Ovary (tissue), 9 donors: Measurements from ENCODE around the gene SSC5D. TPM values are rescaled to one million over a fixed set of nuclear protein-coding genes. Genes with fewer than 3 reads are reported as not detected.

ENCODE experiments used
- DNase-seq, 5 donors: peaks; one replicate each; pipeline ENCODE4 v3.0.0-alpha.2; 2019 to 2020
- H3K27ac ChIP-seq, 2 donors: fragments of 200-600 bp; one replicate each; pipeline versions ENCODE4 v1.5.1 to v1.8.0; 2019 to 2022
- H3K27me3 ChIP-seq: fragments of 200-600 bp; one replicate; pipeline ENCODE4 v1.8.0; 2022
- H3K36me3 ChIP-seq: fragments of 200-600 bp; sonication (generic); one replicate; pipeline ENCODE4 v1.5.1; 2019
- H3K4me1 ChIP-seq: one replicate; pipeline ENCODE4 v1.8.1; 2013; ENCODE audit warnings: mild to moderate bottlenecking, moderate library complexity; ENCODE audit not compliant: insufficient read depth
- H3K4me3 ChIP-seq: fragments of 200-600 bp; sonication (generic); one replicate; pipeline ENCODE4 v1.5.1; 2017
- H3K9me3 ChIP-seq, 2 donors: fragments of 200-600 bp in 1 of 2; sonication (generic) in 1 of 2; one replicate each; pipeline versions ENCODE4 v1.5.1 to v1.8.1; 2013 to 2019; ENCODE audit warnings: mild to moderate bottlenecking in 1 of 2, moderate library complexity in 1 of 2
- EP300 ChIP-seq: sonication (generic); formaldehyde crosslinking; IDR thresholded peaks from one replicate; pipeline ENCODE4 v1.6.1; 2017; ENCODE audit warnings: antibody characterized with exemption
- POLR2A ChIP-seq: fragments of 450-650 bp; IDR thresholded peaks from one replicate; pipeline ENCODE4 v1.6.1; 2017; ENCODE audit warnings: antibody characterized with exemption, mild to moderate bottlenecking, moderate library complexity
- WGBS, 3 donors: extraction: QIAGEN DNeasy Blood & Tissue Kit in 1 of 3; methylation state at CpG; one replicate each; pipeline versions ENCODE4 v1.1.5 to v1.1.7; 2013 to 2017; 5-methylcytosine and 5-hydroxymethylcytosine counted together
- intact Hi-C, 4 donors: fragments of 100-400 bp; cut with DNase I; formaldehyde crosslinking; loops; one replicate each; pipeline versions ENCODE4 v1.11.0 to v1.15.1; 2022 to 2023
- polyA plus RNA-seq, 2 donors: library from polyadenylated mRNA; stranded (reverse); fragments of 200-250 nt in 1 of 2; fragments of 350-450 nt in 1 of 2; fragmentation: Illumina TruSeq in 1 of 2; extraction: RNeasy Lipid Tissue Mini Kit (QIAGEN cat#74804) in 1 of 2; gene quantifications; one replicate each; pipeline ENCODE4 v1.2.3, GENCODE V29; 2013 to 2014
- total RNA-seq, 7 donors: library from RNA; depleted of rRNA in 2 of 7; stranded (reverse); fragments of >200 nt in 2 of 7; fragmentation: NEBNext Ultra II Directional in 3 of 7; extraction: Animal tissue kit (Norgen Biotek cat#: 25700) in 3 of 7; gene quantifications; one replicate each; pipeline versions ENCODE4 v1.1.0 to v1.2.4, GENCODE V29; 2016 to 2023
- TF ChIP-seq, protein P1 (sequence below), 3 donors: fragments of 450-650 bp in 2 of 3; fragments of 200-600 bp in 1 of 3; IDR thresholded peaks; one replicate each; pipeline versions ENCODE4 v1.5.1 to v1.8.0; 2016 to 2022; ENCODE audit warnings: antibody characterized with exemption in 3 of 3, mild to moderate bottlenecking in 1 of 3
- donor health status: DM: no; HTN: no; CAD: no; lungs with moderate emphysema.
- donor health status: DM: no; HTN: no; CAD: no.
- donor health status: Bipolar disorder and iron deficiency.
- donor health status: DM: yes; HTN: yes; CAD: no.
- donor health status: DM: no; HTN: no; CAD: no.
- donor health status: DM: yes; HTN: yes; CAD: no.

Gene SSC5D
- total and polyA plus RNA-seq, 9 donors: 5.7 to 29.7 (median 12.4) TPM

DNA sequence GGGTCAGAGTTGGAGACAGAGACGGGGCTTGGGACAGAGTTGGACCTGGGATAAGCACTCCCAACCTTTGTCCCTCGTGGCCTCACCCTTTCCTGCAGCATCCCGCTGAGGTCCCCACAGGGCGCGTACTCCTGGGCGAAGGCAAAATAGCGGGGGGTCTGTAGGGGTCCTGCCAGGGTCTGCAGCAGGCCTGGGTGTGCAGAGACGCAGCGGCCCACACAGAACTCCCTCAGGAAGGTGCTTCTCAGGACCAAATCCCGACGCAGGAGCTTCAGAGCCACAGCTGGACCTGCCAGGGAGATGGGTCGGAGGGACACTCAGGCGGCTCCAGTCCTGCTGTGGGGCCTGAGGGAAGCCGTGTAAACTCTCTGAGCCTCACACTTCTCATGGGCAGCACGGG is 55.8 kb downstream of the SSC5D start:
- Histone ChIP-seq H3K4me1 (no peaks in the 10 kb centered on the region), H3K36me3 (no peaks in the 10 kb centered on the region), H3K27me3 (no peaks in the 10 kb centered on the region), H3K9me3 (no peaks in the 10 kb centered on the region), H3K4me3 (no peak overlapping the region), H3K27ac (no peak overlapping the region)
- DNase-seq: no peak
- intact Hi-C loops: no loop called here
- TF ChIP-seq, protein P1, sequence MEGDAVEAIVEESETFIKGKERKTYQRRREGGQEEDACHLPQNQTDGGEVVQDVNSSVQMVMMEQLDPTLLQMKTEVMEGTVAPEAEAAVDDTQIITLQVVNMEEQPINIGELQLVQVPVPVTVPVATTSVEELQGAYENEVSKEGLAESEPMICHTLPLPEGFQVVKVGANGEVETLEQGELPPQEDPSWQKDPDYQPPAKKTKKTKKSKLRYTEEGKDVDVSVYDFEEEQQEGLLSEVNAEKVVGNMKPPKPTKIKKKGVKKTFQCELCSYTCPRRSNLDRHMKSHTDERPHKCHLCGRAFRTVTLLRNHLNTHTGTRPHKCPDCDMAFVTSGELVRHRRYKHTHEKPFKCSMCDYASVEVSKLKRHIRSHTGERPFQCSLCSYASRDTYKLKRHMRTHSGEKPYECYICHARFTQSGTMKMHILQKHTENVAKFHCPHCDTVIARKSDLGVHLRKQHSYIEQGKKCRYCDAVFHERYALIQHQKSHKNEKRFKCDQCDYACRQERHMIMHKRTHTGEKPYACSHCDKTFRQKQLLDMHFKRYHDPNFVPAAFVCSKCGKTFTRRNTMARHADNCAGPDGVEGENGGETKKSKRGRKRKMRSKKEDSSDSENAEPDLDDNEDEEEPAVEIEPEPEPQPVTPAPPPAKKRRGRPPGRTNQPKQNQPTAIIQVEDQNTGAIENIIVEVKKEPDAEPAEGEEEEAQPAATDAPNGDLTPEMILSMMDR (IDR thresholded peaks at IDR 0.05): no peak
- TF ChIP-seq POLR2A (no peak), EP300 (no peak)
- 78 to 82% (median 79%) methylated on average over 15 of the region's 15 CpGs for WGBS, 3 donors

- WGBS, 3 donors: 56 to 64% (median 59%) methylated on average over 19 to 23 of the region's 23 CpGs
- no peaks in the 10 kb centered on the region for H3K27me3 ChIP-seq
Observed at GRCh38 chr19:55544776-55545439, 56.7 kb downstream of the SSC5D start.

GRCh38 chr19:55545443-55545842 is 57.2 kb downstream of the SSC5D start, which contains the start of gene SBK3:
Gene SBK3 (minus strand): TSS chr19:55545543. CDS start chr19:55545543, 0 bp downstream.
- Histone ChIP-seq H3K36me3 (no peaks in the 10 kb centered on the region), H3K27me3 (no peaks in the 10 kb centered on the region), H3K27ac (no peak within 1 kb of the TSS), H3K4me3 (no peak within 1 kb of the TSS), H3K9me3 (no peaks in the 10 kb centered on the region), H3K4me1 (no peaks in the 10 kb centered on the region)
- 75 to 81% (median 78%) methylated on average over 10 of the region's 10 CpGs for WGBS, 3 donors
- TF ChIP-seq EP300 (no peak), POLR2A (no peak)
- TF ChIP-seq, protein P1 (IDR thresholded peaks at IDR 0.05): no peak
- DNase-seq: no peak
- intact Hi-C loops: no loop called here

More at GRCh38 chr19:55544776-55545439, 56.7 kb downstream of the SSC5D start:
- no peaks in the 10 kb centered on the region for H3K4me1 ChIP-seq
- H3K4me3 ChIP-seq: no peak overlapping the region
- no peak overlapping the region for H3K27ac ChIP-seq
- H3K9me3 ChIP-seq: no peaks in the 10 kb centered on the region
- H3K36me3 ChIP-seq: no peaks in the 10 kb centered on the region
- no peak for DNase-seq
- intact Hi-C loops: no loop called here
- TF ChIP-seq, protein P1 (IDR thresholded peaks at IDR 0.05): no peak
- TF ChIP-seq POLR2A (no peak), EP300 (no peak)

DNA sequence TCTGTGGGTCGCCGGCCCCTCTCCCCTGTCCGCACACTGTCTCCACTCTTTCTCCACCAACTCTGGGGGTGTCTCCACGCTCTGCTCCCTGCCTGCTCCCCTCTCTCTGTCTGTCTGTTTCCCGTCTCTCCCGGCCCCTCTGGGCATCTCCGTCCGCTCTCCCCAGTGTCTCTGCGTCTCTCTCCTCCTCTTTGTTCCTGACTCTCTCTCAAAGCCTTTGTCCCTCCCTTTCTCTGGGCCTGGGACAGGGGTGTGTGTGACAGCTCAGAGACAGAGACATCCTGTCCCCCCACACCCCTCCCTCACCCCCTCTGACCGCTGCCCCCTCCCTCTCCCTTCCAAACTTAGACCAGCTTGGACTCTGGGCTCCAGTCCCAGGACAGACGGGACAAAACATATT is 57.8 kb downstream of the SSC5D start:
- no peak overlapping the region for H3K27ac ChIP-seq

More for the DNA sequence above, 57.8 kb downstream of the SSC5D start:
- no peak for TF ChIP-seq EP300
- TF ChIP-seq POLR2A: no peak
- TF ChIP-seq, protein P1 (IDR thresholded peaks at IDR 0.05): no peak
- no peaks in the 10 kb centered on the region for H3K27me3 ChIP-seq
- H3K4me1 ChIP-seq: no peaks in the 10 kb centered on the region
- H3K9me3 ChIP-seq: no peaks in the 10 kb centered on the region
- H3K4me3 ChIP-seq: no peak overlapping the region
- DNase-seq: no peak
- intact Hi-C loops: no loop called here
- no peaks in the 10 kb centered on the region for H3K36me3 ChIP-seq
- 49 to 58% (median 58%) methylated on average over 11 of the region's 11 CpGs for WGBS, 3 donors
